Measurements from ENCODE around the gene RCOR1. TPM values are rescaled to one million over a fixed set of nuclear protein-coding genes. Genes with fewer than 3 reads are reported as not detected.
"Not testable (repeated sequence)": the region's sequence is repeated elsewhere in the genome, so short reads cannot be mapped to it uniquely, and the experiment has no call there.

Gene RCOR1
- total and polyA plus RNA-seq, 10 donors: 3.7 to 30.6 (median 21.1) TPM

- intact Hi-C loops (cut with DNase I; ENCODE audit: low total_unique reads): no loop called here
- no peak overlapping the region for H3K4me3 ChIP-seq
- H3K9me3 ChIP-seq: no peaks in the 10 kb centered on the region
- H3K27me3 ChIP-seq (replicated peaks in 1 of 7): no peaks in the 10 kb centered on the region
- TF ChIP-seq POLR2AphosphoS5 (IDR thresholded peaks at IDR 0.05) (no peak), POLR2A (IDR thresholded peaks at IDR 0.05) (no peak)
- TF ChIP-seq, protein P1, sequence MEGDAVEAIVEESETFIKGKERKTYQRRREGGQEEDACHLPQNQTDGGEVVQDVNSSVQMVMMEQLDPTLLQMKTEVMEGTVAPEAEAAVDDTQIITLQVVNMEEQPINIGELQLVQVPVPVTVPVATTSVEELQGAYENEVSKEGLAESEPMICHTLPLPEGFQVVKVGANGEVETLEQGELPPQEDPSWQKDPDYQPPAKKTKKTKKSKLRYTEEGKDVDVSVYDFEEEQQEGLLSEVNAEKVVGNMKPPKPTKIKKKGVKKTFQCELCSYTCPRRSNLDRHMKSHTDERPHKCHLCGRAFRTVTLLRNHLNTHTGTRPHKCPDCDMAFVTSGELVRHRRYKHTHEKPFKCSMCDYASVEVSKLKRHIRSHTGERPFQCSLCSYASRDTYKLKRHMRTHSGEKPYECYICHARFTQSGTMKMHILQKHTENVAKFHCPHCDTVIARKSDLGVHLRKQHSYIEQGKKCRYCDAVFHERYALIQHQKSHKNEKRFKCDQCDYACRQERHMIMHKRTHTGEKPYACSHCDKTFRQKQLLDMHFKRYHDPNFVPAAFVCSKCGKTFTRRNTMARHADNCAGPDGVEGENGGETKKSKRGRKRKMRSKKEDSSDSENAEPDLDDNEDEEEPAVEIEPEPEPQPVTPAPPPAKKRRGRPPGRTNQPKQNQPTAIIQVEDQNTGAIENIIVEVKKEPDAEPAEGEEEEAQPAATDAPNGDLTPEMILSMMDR (IDR thresholded peaks at IDR 0.05 in 8 of 11, conservative IDR thresholded peaks at IDR 0.05 in 3 of 11): no peak
- no peak overlapping the region for H3K27ac ChIP-seq
- H3K4me1 ChIP-seq: peaks cover 0 to 42% (median 11%) of the 10 kb centered on the region in 6 donors
- 53 to 68% (median 60%) methylated on average over 4 of the region's 4 CpGs for WGBS, 5 donors
- no peak for DNase-seq
- H3K36me3 ChIP-seq: peaks cover 0 to 13% (median 0%) of the 10 kb centered on the region in 6 donors
These were observed 41.6 kb downstream of the RCOR1 start for GRCh38 chr14:102633906-102634595.

DNA sequence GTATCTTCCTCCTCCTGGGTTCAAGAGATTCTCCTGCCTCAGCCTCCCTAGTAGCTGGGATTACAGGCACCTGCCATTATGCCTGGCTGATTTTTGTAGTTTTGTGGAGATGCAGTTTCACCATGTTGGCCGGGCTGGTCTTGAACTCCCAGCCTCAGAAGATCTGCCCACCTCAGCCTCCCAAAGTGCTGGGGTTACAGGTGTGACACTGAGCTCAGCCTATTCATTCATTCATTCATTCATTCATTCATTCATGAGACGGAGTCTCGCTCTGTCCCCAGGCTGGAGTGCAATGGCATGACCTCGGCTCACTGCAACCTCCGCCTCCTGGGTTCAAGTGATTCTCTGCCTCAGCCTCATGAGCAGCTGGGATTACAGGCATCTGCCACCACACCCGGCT is 47.2 kb downstream of the RCOR1 start:
- intact Hi-C loops (cut with DNase I; ENCODE audit: low total_unique reads); DNase-seq; H3K36me3 ChIP-seq; H3K4me3 ChIP-seq; H3K27ac ChIP-seq; H3K27me3 ChIP-seq (replicated peaks in 1 of 7); H3K9me3 ChIP-seq: not testable (repeated sequence)
- H3K4me1 ChIP-seq: peaks cover 0 to 54% (median 13%) of the 10 kb centered on the region in 6 donors
- 96 to 100% (median 97%) methylated on average over 6 of the region's 6 CpGs for WGBS, 5 donors

DNA sequence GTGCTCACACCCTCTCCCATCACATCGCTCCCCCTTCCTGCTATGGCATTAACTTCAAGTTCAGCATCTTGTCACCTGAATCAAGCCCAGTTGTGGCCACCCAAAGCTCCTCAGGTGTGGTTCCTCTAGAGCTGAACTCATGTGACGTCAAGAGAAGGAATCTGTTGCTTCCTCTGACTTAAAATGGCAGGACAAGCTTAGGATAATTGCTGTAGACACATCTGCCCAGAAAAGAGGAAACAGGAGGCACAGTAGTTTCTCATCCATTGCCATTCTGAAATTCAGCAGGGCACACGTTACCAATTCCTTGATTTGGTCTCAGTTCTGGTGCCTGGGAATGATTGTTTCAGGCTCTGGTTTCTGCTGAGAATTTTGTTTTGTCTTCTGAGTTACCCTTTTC is 52.1 kb downstream of the RCOR1 start:
- peak overlapping the region in 4 of 8 donors; percentile 71 to 77 (median 76) for H3K27ac ChIP-seq
- WGBS, 5 donors: 63 to 75% (median 71%) methylated on average over 3 of the region's 3 CpGs
- TF ChIP-seq, protein P1 (IDR thresholded peaks at IDR 0.05 in 8 of 11, conservative IDR thresholded peaks at IDR 0.05 in 3 of 11): no peak
- TF ChIP-seq POLR2A (IDR thresholded peaks at IDR 0.05): no peak
- no peak for TF ChIP-seq POLR2AphosphoS5 (IDR thresholded peaks at IDR 0.05)
- intact Hi-C loops (cut with DNase I; ENCODE audit: low total_unique reads): no loop called here
- H3K4me1 ChIP-seq: peaks cover 12 to 97% (median 41%) of the 10 kb centered on the region in 6 donors
- no peaks in the 10 kb centered on the region for H3K9me3 ChIP-seq
- no peak for DNase-seq
- no peak overlapping the region for H3K4me3 ChIP-seq
- no peaks in the 10 kb centered on the region for H3K36me3 ChIP-seq
- no peaks in the 10 kb centered on the region for H3K27me3 ChIP-seq (replicated peaks in 1 of 7)

DNA sequence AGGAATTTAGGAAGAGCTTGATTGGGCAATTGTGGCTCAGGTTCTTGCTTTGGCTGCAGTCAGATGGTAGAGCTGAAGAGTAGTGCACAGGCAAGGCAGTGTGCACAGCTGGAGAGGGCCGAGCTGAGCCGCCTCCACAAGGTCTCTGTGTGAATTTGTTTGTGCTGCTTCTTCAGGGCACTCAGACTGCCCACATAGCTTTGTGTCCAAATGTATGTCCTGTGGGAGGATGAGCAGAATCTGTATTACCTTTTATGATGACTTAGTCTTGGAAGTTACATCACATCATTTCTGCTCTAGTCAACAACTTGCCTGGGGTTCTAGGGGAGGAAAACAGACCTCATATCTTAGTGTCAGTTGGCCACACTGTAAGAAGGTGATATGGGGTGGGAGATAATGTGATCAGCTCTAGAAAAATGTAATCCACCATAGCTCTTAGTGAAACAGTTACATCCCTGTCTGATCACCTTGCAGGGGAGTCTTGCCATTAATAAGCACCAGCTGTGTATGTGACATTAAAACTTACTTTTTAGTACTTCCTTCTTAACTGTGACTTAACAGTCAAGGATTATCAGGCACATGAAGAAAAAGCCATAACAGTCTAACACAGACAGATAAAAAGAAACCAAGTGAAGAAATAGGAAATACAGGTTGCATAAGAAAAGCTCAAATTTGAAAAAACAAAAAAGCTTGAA is 53.4 kb downstream of the RCOR1 start:
- H3K4me1 ChIP-seq: peaks cover 12 to 98% (median 42%) of the 10 kb centered on the region in 6 donors
- intact Hi-C loops (cut with DNase I; ENCODE audit: low total_unique reads): no loop called here
- WGBS, 5 donors: 46 to 83% (median 61%) methylated on average over 2 of the region's 2 CpGs
- H3K36me3 ChIP-seq: no peaks in the 10 kb centered on the region
- H3K27me3 ChIP-seq (replicated peaks in 1 of 7): no peaks in the 10 kb centered on the region
- H3K27ac ChIP-seq: peak overlapping the region in 6 of 8 donors; percentile 35 to 77 (median 73)
- no peaks in the 10 kb centered on the region for H3K9me3 ChIP-seq
- TF ChIP-seq POLR2A (IDR thresholded peaks at IDR 0.05) (no peak), POLR2AphosphoS5 (IDR thresholded peaks at IDR 0.05) (no peak)
- TF ChIP-seq, protein P1 (IDR thresholded peaks at IDR 0.05 in 8 of 11, conservative IDR thresholded peaks at IDR 0.05 in 3 of 11): no peak
- no peak for DNase-seq
- peak overlapping the region in 1 of 8 donors; percentile 10 for H3K4me3 ChIP-seq
